Pancreas (tissue), 10 donors: ENCODE data around the gene ACAP3. TPM values are rescaled to one million over a fixed set of nuclear protein-coding genes. Genes with fewer than 3 reads are reported as not detected.
A peak's percentile ranks its signal among the peaks of the same experiment; 100 is the strongest.

Source experiments
- ATAC-seq, 4 donors: fragments of 200-7000 bp; cut with Tn5 transposase; one replicate each; pipeline versions ENCODE4 v1.8.0 to v1.9.1; 2020; ENCODE audit warnings: mild to moderate bottlenecking in 4 of 4, moderate library complexity in 4 of 4
- DNase-seq, 6 donors: peaks; one replicate each; pipeline ENCODE4 v3.0.0-alpha.2; 2020
- FAIRE-seq: peaks from 2 replicates; lab custom pipeline; 2012; peaks lifted over from hg19 to GRCh38; lab: Jason Lieb, UNC
- H3K27ac ChIP-seq, 4 donors: fragments of 200-600 bp; sonication (generic); 1 replicate in 3 of 4; 2 replicates in 1 of 4; pipeline versions ENCODE4 v1.5.0 to v1.8.0; 2020
- H3K27me3 ChIP-seq, 4 donors: fragments of 200-600 bp; one replicate each; pipeline ENCODE4 v1.8.0; 2021
- H3K36me3 ChIP-seq, 3 donors: fragments of 200-600 bp; sonication (generic) in 1 of 3; one replicate each; pipeline versions ENCODE4 v1.5.0 to v1.8.0; 2020 to 2021
- H3K4me1 ChIP-seq, 3 donors: fragments of 200-600 bp; one replicate each; pipeline ENCODE4 v1.8.0; 2021
- H3K4me3 ChIP-seq, 4 donors: fragments of 200-600 bp; sonication (generic) in 2 of 4; one replicate each; pipeline versions ENCODE4 v1.5.0 to v1.8.0; 2020 to 2021
- H3K9me3 ChIP-seq, 4 donors: fragments of 200-600 bp; one replicate each; pipeline ENCODE4 v1.8.0; 2021
- CTCF ChIP-seq, 4 donors: fragments of 200-600 bp; sonication (generic) in 3 of 4; IDR thresholded peaks; one replicate each; pipeline versions ENCODE4 v1.5.0 to v1.8.0; 2021; ENCODE audit warnings: antibody characterized with exemption in 4 of 4
- WGBS, 2 donors: extraction: QIAGEN DNeasy Blood & Tissue Kit; methylation state at CpG; one replicate each; pipeline ENCODE4 v1.1.7; 2013; 5-methylcytosine and 5-hydroxymethylcytosine counted together
- intact Hi-C, 3 donors: fragments of 100-400 bp; cut with DNase I; formaldehyde crosslinking; loops; one replicate each; pipeline versions ENCODE4 v1.11.1 to v1.14.2; 2022
- polyA plus RNA-seq, 2 donors: library from polyadenylated mRNA; stranded (reverse); fragments of 200-250 nt; gene quantifications; one replicate each; pipeline ENCODE4 v1.2.3, GENCODE V29; 2013
- total RNA-seq, 6 donors: library from RNA; stranded (reverse); fragmentation: NEBNext Ultra II Directional in 4 of 6; extraction: Animal tissue kit (Norgen Biotek cat#: 25700) in 4 of 6; gene quantifications; one replicate each; pipeline versions ENCODE4 v1.2.1 to v1.2.4, GENCODE V29; 2021 to 2023
- donor health status: healthy with polysubstance abuse.
- donor health status: DM: no; HTN: no; CAD: no; lungs with moderate emphysema.
- donor health status: DM: no; HTN: no; CAD: no.
- donor health status: control.
- donor health status: control.
- donor health status: Bipolar disorder and iron deficiency.
- donor health status: DM: yes; HTN: yes; CAD: no.
- donor health status: DM: no; HTN: no; CAD: no.
- donor health status: DM: no; HTN: no; CAD: no.
- donor health status: DM: yes; HTN: yes; CAD: no.

The ACAP3 gene
- total and polyA plus RNA-seq, 8 donors, result 15.2 to 133 (median 21.4) TPM

- Histone ChIP-seq H3K27me3 (no peaks in the 10 kb centered on the region), H3K36me3 (no peaks in the 10 kb centered on the region), H3K27ac (no peak overlapping the region), H3K4me1 (no peaks in the 10 kb centered on the region), H3K4me3 (no peak overlapping the region), H3K9me3 (no peaks in the 10 kb centered on the region)
- peak in 1 of 4 donors; percentile 2 for ATAC-seq
- DNase-seq, result peak in 4 of 6 donors; percentile 2 to 79 (median 28)
- TF ChIP-seq CTCF (IDR thresholded peaks at IDR 0.05), result no peak
- 9 to 12% methylated on average over 90 to 116 of the region's 116 CpGs for WGBS, 2 donors
- intact Hi-C loops, result no loop called here
- FAIRE-seq, result no peak
These were observed 46.8 kb upstream of the ACAP3 start for GRCh38 chr1:1354271-1355247.

DNA sequence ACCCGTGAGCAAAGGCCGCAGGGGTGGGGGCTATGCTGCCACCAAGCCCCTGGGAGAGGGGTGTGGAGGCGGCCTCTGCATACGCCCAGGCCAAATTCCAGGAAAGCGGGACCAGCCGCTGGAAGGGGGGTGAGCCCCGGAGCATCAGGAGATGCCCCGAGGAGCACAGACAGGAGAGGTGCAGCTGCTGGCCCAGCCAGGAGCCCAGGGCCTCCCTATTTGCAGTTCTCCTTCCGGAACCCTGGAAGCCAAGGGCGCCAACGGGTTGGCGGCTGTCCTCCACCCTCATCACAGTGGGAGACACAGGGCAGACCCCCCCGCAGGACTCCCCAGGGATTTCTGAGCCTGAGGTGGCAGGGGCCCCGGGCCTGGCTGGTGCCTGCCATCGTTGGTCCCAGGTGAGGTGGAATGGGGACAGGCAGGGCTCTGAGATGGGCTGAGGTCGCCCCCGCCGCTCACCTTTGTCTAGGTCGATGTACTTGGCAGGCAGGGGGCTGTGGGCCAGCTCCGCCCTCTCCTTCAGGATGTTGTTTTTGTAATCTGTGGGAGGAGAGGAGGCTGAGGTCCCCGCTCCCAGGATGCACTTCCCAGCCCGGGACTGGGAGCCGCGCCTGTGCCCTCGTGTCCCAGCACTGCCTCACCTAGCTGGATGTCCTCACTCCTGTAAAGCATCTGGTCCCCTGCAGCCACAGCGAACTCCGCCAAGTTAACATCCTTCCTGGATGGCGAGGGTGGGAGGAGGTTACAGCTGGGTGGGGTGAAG lies 45.8 kb upstream of the ACAP3 start:
- H3K27me3 ChIP-seq, result no peaks in the 10 kb centered on the region
- intact Hi-C loops, result no loop called here
- H3K27ac ChIP-seq, result no peak overlapping the region
- DNase-seq, result peak in 2 of 6 donors; percentile 45 to 81
- H3K36me3 ChIP-seq, result no peaks in the 10 kb centered on the region
- no peak for ATAC-seq
- H3K4me1 ChIP-seq, result no peaks in the 10 kb centered on the region
- no peak for TF ChIP-seq CTCF (IDR thresholded peaks at IDR 0.05)
- FAIRE-seq, result no peak
- no peak overlapping the region for H3K4me3 ChIP-seq
- H3K9me3 ChIP-seq, result no peaks in the 10 kb centered on the region
- WGBS, 2 donors, result 10 to 15% methylated on average over 24 to 28 of the region's 28 CpGs

DNA sequence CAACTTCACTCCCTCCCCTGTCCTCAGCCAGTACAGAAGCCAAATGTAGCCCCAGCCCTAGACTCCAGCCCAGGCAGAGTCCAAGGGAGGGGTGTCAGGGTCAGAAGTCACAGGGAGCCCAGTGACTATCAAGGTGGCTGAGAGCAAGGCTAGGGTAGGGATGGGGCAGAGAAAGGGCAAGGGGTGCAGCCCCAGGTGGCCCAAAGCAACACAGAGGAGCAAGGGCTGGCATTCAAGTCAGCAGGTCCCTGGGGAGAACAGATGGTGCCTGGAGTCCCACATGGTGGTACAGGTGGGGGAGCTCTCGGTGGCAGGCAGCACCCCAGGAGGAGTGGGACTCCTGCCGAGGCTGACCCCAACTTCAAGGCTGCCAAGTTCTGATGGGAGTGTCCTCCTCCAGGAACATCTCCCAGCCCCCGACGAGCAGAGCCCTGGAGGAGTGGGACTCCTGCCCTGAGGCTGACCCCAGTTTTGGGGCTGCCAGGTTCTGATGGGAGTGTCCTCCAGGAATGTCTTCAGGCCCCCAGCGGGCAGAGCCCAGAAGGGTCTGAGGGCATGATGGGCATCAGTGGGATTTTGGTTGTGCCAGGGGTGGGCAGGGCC lies 45.2 kb upstream of the ACAP3 start:
- Histone ChIP-seq H3K27ac (no peak overlapping the region), H3K4me1 (no peaks in the 10 kb centered on the region), H3K4me3 (no peak overlapping the region), H3K36me3 (no peaks in the 10 kb centered on the region), H3K9me3 (no peaks in the 10 kb centered on the region), H3K27me3 (no peaks in the 10 kb centered on the region)
- DNase-seq (peak in 1 of 6 donors; percentile 38), FAIRE-seq (no peak), ATAC-seq (no peak)
- no peak for TF ChIP-seq CTCF (IDR thresholded peaks at IDR 0.05)
- 14 to 15% methylated on average over 4 to 5 of the region's 5 CpGs for WGBS, 2 donors
- intact Hi-C loops, result no loop called here

- FAIRE-seq, result no peak
- Histone ChIP-seq H3K4me3 (no peak overlapping the region), H3K27ac (no peak overlapping the region), H3K9me3 (no peaks in the 10 kb centered on the region), H3K4me1 (peaks cover 0 to 6% (median under 1%) of the 10 kb centered on the region in 3 donors), H3K36me3 (no peaks in the 10 kb centered on the region), H3K27me3 (no peaks in the 10 kb centered on the region)
- WGBS, 2 donors, result 71 to 81% methylated on average over 19 to 29 of the region's 29 CpGs
- TF ChIP-seq CTCF (IDR thresholded peaks at IDR 0.05), result no peak
- ATAC-seq, result no peak
- DNase-seq, result peak in 1 of 6 donors; percentile 60
- intact Hi-C loops, result no loop called here
These were observed 44.0 kb upstream of the ACAP3 start for GRCh38 chr1:1351511-1352427.
